Choroid plexus epithelial cell (primary cell): ENCODE data around the gene GSTO1.

Experiments used
- DNase-seq: peaks from one replicate; pipeline ENCODE4 v3.0.0-alpha.2; 2010; ENCODE audit warnings: low read depth
- H3K4me3 ChIP-seq: 2 replicates; pipeline ENCODE4 v1.5.1; 2011; ENCODE audit warnings: low read depth, mild to moderate bottlenecking, control low read depth, low read length, moderate library complexity
- CTCF ChIP-seq: conservative IDR thresholded peaks from 2 replicates; pipeline ENCODE4 v1.5.1; 2011; ENCODE audit warnings: low read depth, mild to moderate bottlenecking, control low read depth, inconsistent platforms, low read length, moderate library complexity

GSTO1 gene

GRCh38 chr10:104273286-104273685 is 18.6 kb downstream of the GSTO1 start:
- no peak for TF ChIP-seq CTCF
- no peak overlapping the region for H3K4me3 ChIP-seq
- DNase-seq = no peak

- DNase-seq = peak; percentile 57
- no peak overlapping the region for H3K4me3 ChIP-seq
- TF ChIP-seq CTCF = no peak
These were observed 19.3 kb downstream of the GSTO1 start for GRCh38 chr10:104273899-104274575.

GRCh38 chr10:104274762-104275721 is 20.4 kb downstream of the GSTO1 start:
- peak overlapping the region; percentile 42 for H3K4me3 ChIP-seq
- peak; percentile 92 for TF ChIP-seq CTCF
- DNase-seq = peak; percentile 56

GRCh38 chr10:104276192-104276591 is 21.5 kb downstream of the GSTO1 start:
- no peak for TF ChIP-seq CTCF
- no peak overlapping the region for H3K4me3 ChIP-seq
- no peak for DNase-seq

GRCh38 chr10:104277785-104278184 is 23.1 kb downstream of the GSTO1 start:
- TF ChIP-seq CTCF = no peak
- DNase-seq = no peak
- no peak overlapping the region for H3K4me3 ChIP-seq

GRCh38 chr10:104279550-104280259 is 25.0 kb downstream of the GSTO1 start:
- DNase-seq = no peak
- no peak for TF ChIP-seq CTCF
- no peak overlapping the region for H3K4me3 ChIP-seq
